Muscle of arm (tissue), 12 donors: ENCODE measurements around the gene PITPNM1. TPM values are rescaled to one million over a fixed set of nuclear protein-coding genes. Genes with fewer than 3 reads are reported as not detected.

Experiments used
- polyA plus RNA-seq, 12 donors: library from polyadenylated mRNA; unstranded; fragments of 120-200 nt; gene quantifications; one replicate each; pipeline ENCODE4 v1.2.1, GENCODE V29; 2013; ENCODE audit not compliant: insufficient read length in 12 of 12

PITPNM1 gene
- polyA plus RNA-seq, 12 donors = 4.7 to 52.6 (median 6.4) TPM; not detected in 1

Other genes starting within 250 kb of the PITPNM1 start
- 10 to 100 TPM in 11 of 12 donors, not detected in 1; 40.2 to 56.4 (median 48.0) TPM for gene GRK2, start 238.9 kb downstream of the PITPNM1 start, polyA plus RNA-seq
- gene ANKRD13D, start 216.1 kb downstream of the PITPNM1 start, polyA plus RNA-seq = 10 to 100 TPM in 11 of 12 donors, not detected in 1; 18.8 to 47.7 (median 24.5) TPM
- 10 to 100 TPM in 11 of 12 donors, not detected in 1; 11.8 to 24.5 (median 15.3) TPM for gene SSH3, start 201.8 kb downstream of the PITPNM1 start, polyA plus RNA-seq
- 10 to 100 TPM in 11 of 12 donors, not detected in 1; 19.0 to 36.9 (median 25.9) TPM for gene POLD4, start 151.8 kb downstream of the PITPNM1 start, polyA plus RNA-seq
- 1 to 10 TPM in 11 of 12 donors, not detected in 1; 2.2 to 8.6 (median 3.2) TPM for gene CLCF1, start 131.8 kb downstream of the PITPNM1 start, polyA plus RNA-seq
- gene RAD9A, start 113.4 kb downstream of the PITPNM1 start, polyA plus RNA-seq = 10 to 100 TPM in 3 of 12 donors, 1 to 10 TPM in 8, not detected in 1; 6.6 to 34.1 (median 8.0) TPM
- gene PPP1CA, start 103.5 kb downstream of the PITPNM1 start, polyA plus RNA-seq = 100 to 1,000 TPM in 8 of 12 donors, 10 to 100 TPM in 3, not detected in 1; 92.1 to 180 (median 109) TPM
- 1 to 10 TPM in 11 of 12 donors, not detected in 1; 2.1 to 9.2 (median 4.4) TPM for gene TBC1D10C, start 101.3 kb downstream of the PITPNM1 start, polyA plus RNA-seq
- 10 to 100 TPM in 11 of 12 donors, not detected in 1; 23.9 to 76.7 (median 53.6) TPM for gene CARNS1, start 89.7 kb downstream of the PITPNM1 start, polyA plus RNA-seq
- gene RPS6KB2, start 76.9 kb downstream of the PITPNM1 start, polyA plus RNA-seq = 10 to 100 TPM in 11 of 12 donors, not detected in 1; 29.4 to 60.0 (median 32.1) TPM
- gene PTPRCAP, start 67.7 kb downstream of the PITPNM1 start, polyA plus RNA-seq = 1 to 10 TPM in 4 of 12 donors, under 1 TPM in 6, not detected in 2; 0.50 to 7.2 (median 0.84) TPM
- 10 to 100 TPM in 11 of 12 donors, not detected in 1; 20.0 to 56.3 (median 24.2) TPM for gene CORO1B, start 61.9 kb downstream of the PITPNM1 start, polyA plus RNA-seq
- gene GPR152, start 52.6 kb downstream of the PITPNM1 start, polyA plus RNA-seq = not detected
- gene CABP4, start 50.0 kb downstream of the PITPNM1 start, polyA plus RNA-seq = 1 to 10 TPM in 5 of 12 donors, under 1 TPM in 5, not detected in 2; 0.41 to 1.7 (median 1.0) TPM
- 10 to 100 TPM in 11 of 12 donors, not detected in 1; 35.2 to 73.5 (median 46.2) TPM for gene TMEM134, start 36.1 kb downstream of the PITPNM1 start, polyA plus RNA-seq
- 10 to 100 TPM in 11 of 12 donors, not detected in 1; 33.7 to 50.2 (median 41.7) TPM for gene AIP, start 22.3 kb downstream of the PITPNM1 start, polyA plus RNA-seq
- 10 to 100 TPM in 11 of 12 donors, not detected in 1; 12.7 to 27.8 (median 16.3) TPM for gene CDK2AP2, start 2.8 kb upstream of the PITPNM1 start, polyA plus RNA-seq
- not detected for gene CABP2, start 18.1 kb upstream of the PITPNM1 start, polyA plus RNA-seq
- 100 to 1,000 TPM in 11 of 12 donors, not detected in 1; 195 to 377 (median 251) TPM for gene GSTP1, start 78.4 kb upstream of the PITPNM1 start, polyA plus RNA-seq
- gene NDUFV1, start 101.6 kb upstream of the PITPNM1 start, polyA plus RNA-seq = 100 to 1,000 TPM in 10 of 12 donors, 10 to 100 TPM in 1, not detected in 1; 99.7 to 247 (median 131) TPM
- 1 to 10 TPM in 10 of 12 donors, not detected in 2; 1.9 to 4.0 (median 3.2) TPM for gene NUDT8, start 124.6 kb upstream of the PITPNM1 start, polyA plus RNA-seq
- not detected for gene TBX10, start 134.4 kb upstream of the PITPNM1 start, polyA plus RNA-seq
- under 1 TPM in 10 of 12 donors, not detected in 2; 0.13 to 0.72 (median 0.21) TPM for gene ACY3, start 145.4 kb upstream of the PITPNM1 start, polyA plus RNA-seq
- gene ALDH3B2, start 169.3 kb upstream of the PITPNM1 start, polyA plus RNA-seq = 10 to 100 TPM in 2 of 12 donors, 1 to 10 TPM in 1, under 1 TPM in 1, not detected in 8; 0.25 to 36.7 (median 8.2) TPM